Parathyroid adenoma (tissue), 2 donors: ENCODE results near the gene B3GALT4.
A peak's percentile ranks its signal among the peaks of the same experiment; 100 is the strongest.
"Not testable (repeated sequence)": the region's sequence is repeated elsewhere in the genome, so short reads cannot be mapped to it uniquely, and the experiment has no call there.

ENCODE experiments used
- H2AFZ ChIP-seq: fragments of 300-600 bp; sonication (generic); one replicate; pipeline ENCODE4 v1.7.0; 2017; ENCODE audit warnings: antibody characterized with exemption, mild to moderate bottlenecking
- H3K27ac ChIP-seq: fragments of 300-600 bp; sonication (generic); one replicate; pipeline ENCODE4 v1.7.0; 2017
- H3K27me3 ChIP-seq: fragments of 300-600 bp; sonication (generic); one replicate; pipeline ENCODE4 v1.7.0; 2017; ENCODE audit warnings: low read length; ENCODE audit not compliant: control insufficient read depth, insufficient read depth
- H3K36me3 ChIP-seq: fragments of 300-600 bp; sonication (generic); one replicate; pipeline ENCODE4 v1.7.0; 2017; ENCODE audit warnings: low read length; ENCODE audit not compliant: control insufficient read depth, insufficient read depth
- H3K4me1 ChIP-seq: fragments of 300-600 bp; sonication (generic); one replicate; pipeline ENCODE4 v1.7.0; 2017; ENCODE audit warnings: control low read depth
- H3K4me2 ChIP-seq: fragments of 300-600 bp; sonication (generic); one replicate; pipeline ENCODE4 v1.7.0; 2017; ENCODE audit warnings: low read length
- H3K4me3 ChIP-seq: fragments of 300-600 bp; sonication (generic); one replicate; pipeline ENCODE4 v1.7.0; 2017; ENCODE audit warnings: low read depth, low read length
- H3K79me2 ChIP-seq: fragments of 300-600 bp; sonication (generic); one replicate; pipeline ENCODE4 v1.7.0; 2017; ENCODE audit warnings: control low read depth
- H3K9ac ChIP-seq: fragments of 300-600 bp; sonication (generic); one replicate; pipeline ENCODE4 v1.7.0; 2017; ENCODE audit warnings: mild to moderate bottlenecking
- H3K9me3 ChIP-seq: fragments of 300-600 bp; sonication (generic); one replicate; pipeline ENCODE4 v1.7.0; 2017; ENCODE audit warnings: low read length; ENCODE audit not compliant: control insufficient read depth
- CTCF ChIP-seq: fragments of 300-600 bp; sonication (generic); IDR thresholded peaks from one replicate; pipeline ENCODE4 v1.7.0; 2017; ENCODE audit warnings: antibody characterized with exemption, mild to moderate bottlenecking
- donor health status: primary hyperparathyroidism.

Gene B3GALT4

GRCh38 chr6:33273924-33274902, 2.7 kb upstream of the B3GALT4 start:
- Histone ChIP-seq H3K27me3 (no peaks in the 10 kb centered on the region), H3K27ac (no peak overlapping the region), H3K36me3 (no peaks in the 10 kb centered on the region), H3K79me2 (peaks cover 6% of the 10 kb centered on the region), H3K9me3 (no peaks in the 10 kb centered on the region), H3K4me3 (no peak overlapping the region), H2AFZ (no peak overlapping the region), H3K4me1 (peaks cover 6% of the 10 kb centered on the region), H3K9ac (no peak overlapping the region), H3K4me2 (no peak overlapping the region)
- TF ChIP-seq CTCF, result no peak

GRCh38 chr6:33275795-33276580, 935 bp upstream of the B3GALT4 start:
- not testable (repeated sequence) for H3K27me3 ChIP-seq, H3K79me2 ChIP-seq, H3K36me3 ChIP-seq, H2AFZ ChIP-seq, H3K4me1 ChIP-seq, H3K9me3 ChIP-seq, H3K27ac ChIP-seq, H3K9ac ChIP-seq
- H3K4me2 ChIP-seq, result peak overlapping the region; percentile 78
- peak overlapping the region; percentile 63 for H3K4me3 ChIP-seq

- H3K4me1 ChIP-seq, result peaks cover 6% of the 10 kb centered on the region
- TF ChIP-seq CTCF, result no peak
- H3K9ac ChIP-seq, result no peak overlapping the region
- H2AFZ ChIP-seq, result peak overlapping the region; percentile 72
- H3K4me2 ChIP-seq, result peak overlapping the region; percentile 78
- H3K36me3 ChIP-seq, result no peaks in the 10 kb centered on the region
- H3K9me3 ChIP-seq, result no peaks in the 10 kb centered on the region
- no peaks in the 10 kb centered on the region for H3K79me2 ChIP-seq
- no peaks in the 10 kb centered on the region for H3K27me3 ChIP-seq
- peak overlapping the region; percentile 50 for H3K27ac ChIP-seq
- peak overlapping the region; percentile 63 for H3K4me3 ChIP-seq
These were observed 401 bp upstream of the B3GALT4 start for GRCh38 chr6:33276581-33276863.

GRCh38 chr6:33277663-33278391, 904 bp downstream of the B3GALT4 start:
- no peaks in the 10 kb centered on the region for H3K36me3 ChIP-seq
- H3K4me1 ChIP-seq, result peaks cover 6% of the 10 kb centered on the region
- peak overlapping the region; percentile 63 for H3K4me3 ChIP-seq
- no peaks in the 10 kb centered on the region for H3K9me3 ChIP-seq
- no peaks in the 10 kb centered on the region for H3K79me2 ChIP-seq
- H3K4me2 ChIP-seq, result peak overlapping the region; percentile 78
- no peak overlapping the region for H3K9ac ChIP-seq
- H3K27ac ChIP-seq, result peak overlapping the region; percentile 50
- peak overlapping the region; percentile 72 for H2AFZ ChIP-seq
- H3K27me3 ChIP-seq, result no peaks in the 10 kb centered on the region
- TF ChIP-seq CTCF, result no peak

GRCh38 chr6:33278392-33278741, 1.4 kb downstream of the B3GALT4 start:
- no peaks in the 10 kb centered on the region for H3K27me3 ChIP-seq
- H3K4me2 ChIP-seq, result no peak overlapping the region
- H3K79me2 ChIP-seq, result no peaks in the 10 kb centered on the region
- no peak overlapping the region for H3K27ac ChIP-seq
- H2AFZ ChIP-seq, result no peak overlapping the region
- no peak for TF ChIP-seq CTCF
- no peak overlapping the region for H3K9ac ChIP-seq
- H3K9me3 ChIP-seq, result no peaks in the 10 kb centered on the region
- no peak overlapping the region for H3K4me3 ChIP-seq
- H3K4me1 ChIP-seq, result peaks cover 6% of the 10 kb centered on the region
- no peaks in the 10 kb centered on the region for H3K36me3 ChIP-seq
